MG63 (cell line): Measurements from ENCODE around the gene BORA. TPM values are rescaled to one million over a fixed set of nuclear protein-coding genes. Genes with fewer than 3 reads are reported as not detected.
"Not testable (repeated sequence)": the region's sequence is repeated elsewhere in the genome, so short reads cannot be mapped to it uniquely, and the experiment has no call there.

ENCODE experiments used
- DNase-seq: peaks from one replicate; pipeline ENCODE4 v3.0.0-alpha.2; 2020
- H3K27me3 ChIP-seq: fragments of 250-450 bp; sonication (Bioruptor Pico); 2 replicates; pipeline ENCODE4 v1.5.1; 2020; ENCODE audit warnings: mild to moderate bottlenecking, moderate library complexity
- H3K36me3 ChIP-seq: fragments of 250-450 bp; sonication (Bioruptor Pico); 2 replicates; pipeline ENCODE4 v1.5.1; 2020; ENCODE audit warnings: mild to moderate bottlenecking, moderate library complexity
- H3K4me3 ChIP-seq: fragments of 250-450 bp; sonication (Bioruptor Pico); 2 replicates; pipeline ENCODE4 v1.5.1; 2020; ENCODE audit warnings: mild to moderate bottlenecking, moderate library complexity
- H3K9me3 ChIP-seq: fragments of 250-450 bp; sonication (Bioruptor Pico); 2 replicates; pipeline ENCODE4 v1.5.1; 2020; ENCODE audit warnings: mild to moderate bottlenecking, moderate library complexity
- total RNA-seq: library from RNA; depleted of rRNA; stranded (reverse); fragments of >200 nt; shearing (Covaris generic); gene quantifications from 2 replicates; pipeline ENCODE4 v1.2.3, GENCODE V29; 2014; ENCODE audit warnings: low replicate concordance; rRNA removed

Gene BORA
- total RNA-seq = 14.8 and 42.6 TPM in 2 replicates

GRCh38 chr13:72727417-72728289 is at the start of gene BORA, which contains the start of gene MZT1:
TSS of gene BORA (plus strand) at chr13:72727923. CDS start at chr13:72728941, 1,018 bp downstream.
TSS of gene MZT1 (minus strand) at chr13:72727629. CDS start at chr13:72727602, 27 bp downstream.
- Histone ChIP-seq H3K36me3 (peaks cover 47% of the 10 kb centered on the region), H3K9me3 (0 out of 2 replicates have a peak, but pooled peaks cover 3% of the 10 kb centered on the region), H3K27me3 (no peaks in the 10 kb centered on the region), H3K4me3 (peak within 1 kb of the TSS; percentile 98)
- peak; percentile 97 for DNase-seq

GRCh38 chr13:72678312-72678711 is 49.4 kb upstream of the BORA start:
- no peaks in the 10 kb centered on the region for H3K36me3 ChIP-seq
- H3K4me3 ChIP-seq = no peak overlapping the region
- no peaks in the 10 kb centered on the region for H3K9me3 ChIP-seq
- no peaks in the 10 kb centered on the region for H3K27me3 ChIP-seq
- no peak for DNase-seq

- Histone ChIP-seq H3K4me3 (no peak overlapping the region), H3K27me3 (no peaks in the 10 kb centered on the region), H3K36me3 (no peaks in the 10 kb centered on the region), H3K9me3 (no peaks in the 10 kb centered on the region)
- no peak for DNase-seq
Measured at GRCh38 chr13:72680353-72680752, 47.4 kb upstream of the BORA start.

- no peak for DNase-seq
- Histone ChIP-seq H3K4me3 (no peak overlapping the region), H3K36me3 (no peaks in the 10 kb centered on the region), H3K9me3 (no peaks in the 10 kb centered on the region), H3K27me3 (no peaks in the 10 kb centered on the region)
Measured at GRCh38 chr13:72686766-72687165, 41.0 kb upstream of the BORA start.

- Histone ChIP-seq H3K27me3 (no peaks in the 10 kb centered on the region), H3K36me3 (no peaks in the 10 kb centered on the region), H3K4me3 (no peak overlapping the region), H3K9me3 (no peaks in the 10 kb centered on the region)
- DNase-seq = no peak
Measured at GRCh38 chr13:72689181-72689696, 38.5 kb upstream of the BORA start.

- H3K27me3 ChIP-seq = peaks cover 2% of the 10 kb centered on the region; the same call in 1 of the 2 replicates
- no peaks in the 10 kb centered on the region for H3K9me3 ChIP-seq
- H3K36me3 ChIP-seq = no peaks in the 10 kb centered on the region
- no peak for DNase-seq
- no peak overlapping the region for H3K4me3 ChIP-seq
Measured at GRCh38 chr13:72692884-72693514, 34.7 kb upstream of the BORA start.

GRCh38 chr13:72693832-72694231 is 33.9 kb upstream of the BORA start:
- peaks cover 2% of the 10 kb centered on the region; the same call in 1 of the 2 replicates for H3K27me3 ChIP-seq
- no peaks in the 10 kb centered on the region for H3K9me3 ChIP-seq
- no peak overlapping the region for H3K4me3 ChIP-seq
- no peak for DNase-seq
- no peaks in the 10 kb centered on the region for H3K36me3 ChIP-seq

- Histone ChIP-seq H3K9me3 (no peaks in the 10 kb centered on the region), H3K27me3 (peaks cover 2% of the 10 kb centered on the region; the same call in 1 of the 2 replicates), H3K4me3 (no peak overlapping the region), H3K36me3 (no peaks in the 10 kb centered on the region)
- no peak for DNase-seq
Measured at GRCh38 chr13:72694314-72694713, 33.4 kb upstream of the BORA start.

GRCh38 chr13:72696579-72696978 is 31.1 kb upstream of the BORA start:
- DNase-seq = no peak
- peaks cover 2% of the 10 kb centered on the region; the same call in 1 of the 2 replicates for H3K27me3 ChIP-seq
- no peaks in the 10 kb centered on the region for H3K36me3 ChIP-seq
- H3K9me3 ChIP-seq = no peaks in the 10 kb centered on the region
- H3K4me3 ChIP-seq = no peak overlapping the region

- no peak for DNase-seq
Measured at GRCh38 chr13:72698164-72698563, 29.6 kb upstream of the BORA start.

GRCh38 chr13:72700509-72700908 is 27.2 kb upstream of the BORA start:
- H3K27me3 ChIP-seq = peaks cover 2% of the 10 kb centered on the region; the same call in 1 of the 2 replicates
- no peaks in the 10 kb centered on the region for H3K9me3 ChIP-seq
- no peak overlapping the region for H3K4me3 ChIP-seq
- DNase-seq = no peak
- no peaks in the 10 kb centered on the region for H3K36me3 ChIP-seq

More at GRCh38 chr13:72698164-72698563, 29.6 kb upstream of the BORA start:
- Histone ChIP-seq H3K9me3 (no peaks in the 10 kb centered on the region), H3K27me3 (peaks cover 2% of the 10 kb centered on the region; the same call in 1 of the 2 replicates), H3K36me3 (no peaks in the 10 kb centered on the region), H3K4me3 (no peak overlapping the region)

- Histone ChIP-seq H3K27me3 (no peaks in the 10 kb centered on the region), H3K36me3 (peaks cover 52% of the 10 kb centered on the region)
Measured at GRCh38 chr13:72716776-72717175, 10.9 kb upstream of the BORA start.

GRCh38 chr13:72726185-72726584 is 1.5 kb upstream of the BORA start:
- H3K9me3 ChIP-seq, DNase-seq, H3K27me3 ChIP-seq: not testable (repeated sequence)
- peak overlapping the region; percentile 98 for H3K4me3 ChIP-seq
- peaks cover 43% of the 10 kb centered on the region for H3K36me3 ChIP-seq

More at GRCh38 chr13:72716776-72717175, 10.9 kb upstream of the BORA start:
- no peak overlapping the region for H3K4me3 ChIP-seq
- no peak for DNase-seq
- H3K9me3 ChIP-seq = no peaks in the 10 kb centered on the region

- no peaks in the 10 kb centered on the region for H3K27me3 ChIP-seq
- DNase-seq = peak; percentile 71
- peak overlapping the region; percentile 98 for H3K4me3 ChIP-seq
- H3K9me3 ChIP-seq = 0 out of 2 replicates have a peak, but pooled peaks cover 3% of the 10 kb centered on the region
- peaks cover 45% of the 10 kb centered on the region for H3K36me3 ChIP-seq
Measured at GRCh38 chr13:72726726-72727416, 852 bp upstream of the BORA start.

- 0 out of 2 replicates have a peak, but pooled peaks cover 3% of the 10 kb centered on the region for H3K9me3 ChIP-seq
- H3K36me3 ChIP-seq = peaks cover 45% of the 10 kb centered on the region
- no peaks in the 10 kb centered on the region for H3K27me3 ChIP-seq
- DNase-seq = no peak
- H3K4me3 ChIP-seq = peak overlapping the region; percentile 98
Measured at GRCh38 chr13:72728290-72728605, 525 bp downstream of the BORA start.

GRCh38 chr13:72737033-72737432 is 9.3 kb downstream of the BORA start:
- peaks cover 34% of the 10 kb centered on the region for H3K36me3 ChIP-seq
- H3K4me3 ChIP-seq = no peak overlapping the region
- H3K9me3 ChIP-seq = no peaks in the 10 kb centered on the region
- no peak for DNase-seq
- no peaks in the 10 kb centered on the region for H3K27me3 ChIP-seq
